NCI-H2196 treated with DMSO at 0.1 percent for 48 hours (cell line): ENCODE measurements around the gene AATK.

ENCODE experiments used
- DNase-seq: peaks from one replicate; lab custom pipeline; 2025; ENCODE audit not compliant: unreplicated experiment; lab: John Stamatoyannopoulos, UW

The AATK gene

GRCh38 chr17:81180836-81181810 is 15.1 kb upstream of the AATK start:
- no peak for DNase-seq

GRCh38 chr17:81179861-81180260 is 13.8 kb upstream of the AATK start:
- DNase-seq: no peak

- no peak for DNase-seq
These were observed 13.2 kb upstream of the AATK start for GRCh38 chr17:81179220-81179619.

GRCh38 chr17:81178136-81179091 is 12.4 kb upstream of the AATK start:
- no peak for DNase-seq

- no peak for DNase-seq
These were observed 10.6 kb upstream of the AATK start for GRCh38 chr17:81176666-81177065.

DNA sequence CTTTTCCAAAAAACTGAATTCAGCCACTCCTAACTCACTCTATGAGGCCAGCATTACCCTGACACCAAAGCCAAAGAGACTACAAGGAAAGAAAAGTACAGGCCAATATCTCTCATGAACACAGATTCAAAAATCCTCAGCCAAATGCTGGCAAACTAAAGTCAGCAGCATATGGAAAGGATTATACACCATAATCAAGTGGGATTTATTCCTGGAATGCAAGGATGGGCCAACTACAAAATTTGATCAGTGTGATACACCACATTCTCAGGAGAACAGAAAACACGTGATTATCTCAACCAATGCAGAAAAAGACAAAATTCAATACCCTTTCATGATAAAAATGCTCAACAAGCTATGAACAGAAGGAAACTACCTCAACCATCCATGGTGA is 7.7 kb upstream of the AATK start:
- no peak for DNase-seq

- no peak for DNase-seq
These were observed 7.2 kb upstream of the AATK start for GRCh38 chr17:81173052-81173761.

- no peak for DNase-seq
These were observed 5.9 kb upstream of the AATK start for GRCh38 chr17:81171941-81172340.

GRCh38 chr17:81170727-81171494 is 4.9 kb upstream of the AATK start:
- no peak for DNase-seq

- DNase-seq: no peak
These were observed 3.9 kb upstream of the AATK start for GRCh38 chr17:81169870-81170309.

GRCh38 chr17:81167638-81168037 is 1.6 kb upstream of the AATK start:
- DNase-seq: no peak

- DNase-seq: no peak
These were observed 1.1 kb upstream of the AATK start for GRCh38 chr17:81167194-81167524.

DNA sequence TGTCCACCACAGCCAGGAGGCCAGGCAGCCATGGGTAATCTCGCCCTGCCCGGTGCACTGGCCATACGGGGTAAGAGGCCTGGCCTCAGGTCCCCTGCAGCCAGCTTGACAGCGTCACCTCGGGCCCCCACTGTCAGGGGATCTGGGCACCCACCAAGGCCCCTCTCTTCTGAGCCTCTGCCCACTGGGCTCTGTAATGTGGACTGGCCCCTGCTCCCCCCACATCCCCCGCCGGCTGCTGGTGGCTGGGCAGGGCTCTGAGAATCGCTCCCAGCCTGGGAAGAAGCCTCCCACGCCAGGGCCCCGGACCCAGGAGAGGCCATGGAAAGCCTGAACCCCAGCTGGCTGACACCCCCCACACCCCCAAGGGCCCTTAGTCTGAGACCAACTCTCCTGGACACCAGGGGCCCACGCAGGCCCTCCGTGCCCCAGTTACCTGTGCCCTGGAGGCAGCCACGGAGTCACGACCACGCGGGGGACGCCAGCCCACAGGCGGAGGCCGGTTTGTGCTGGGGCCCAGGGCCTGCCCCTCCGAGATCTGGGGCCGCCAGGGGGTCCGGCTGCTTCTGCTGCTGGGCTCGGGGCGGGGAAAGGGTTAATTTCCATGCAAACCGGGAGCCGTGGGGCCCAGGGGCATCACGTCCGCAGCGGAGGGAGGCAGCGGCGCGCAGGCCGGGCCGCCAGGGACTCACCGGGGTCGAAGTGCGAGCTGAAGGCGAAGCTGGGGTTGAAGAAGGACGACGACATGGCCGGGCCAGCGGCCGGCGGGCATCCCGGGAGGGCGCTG is 582 bp downstream of the AATK start, which contains the start of gene PVALEF:
PVALEF (plus strand) TSS at position 262 of the 787 bp plus-strand sequence. CDS start 15,720 bp downstream, outside the sequence.
- no peak for DNase-seq

- no peak for DNase-seq
These were observed 1.4 kb downstream of the AATK start for GRCh38 chr17:81164371-81165245.

GRCh38 chr17:81163703-81164370 is 2.2 kb downstream of the AATK start:
- no peak for DNase-seq

- no peak for DNase-seq
These were observed 2.8 kb downstream of the AATK start for GRCh38 chr17:81163051-81163695.

DNA sequence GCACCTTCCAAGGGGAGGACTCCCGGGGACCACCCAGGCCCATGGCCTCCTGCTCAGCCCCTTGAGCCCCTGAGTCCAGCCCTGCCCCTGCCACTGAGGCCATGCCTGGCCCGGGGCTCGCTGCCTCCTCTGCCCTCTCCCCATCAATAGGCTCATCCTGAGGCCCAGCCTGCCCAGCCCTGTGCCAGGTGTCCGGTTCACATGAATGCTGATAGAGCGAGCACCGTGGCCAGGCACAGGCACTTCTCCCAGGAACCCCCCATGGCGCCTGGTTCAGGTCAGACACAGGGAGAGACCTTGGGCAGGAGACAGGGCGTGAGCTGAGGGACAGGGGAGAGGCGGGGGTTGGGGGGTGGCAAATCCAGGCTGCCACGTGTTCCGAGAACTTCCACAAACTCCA is 3.5 kb downstream of the AATK start:
- DNase-seq: no peak
